NAMALWA (cell line): Measurements from ENCODE around the gene BHLHA9.
"Not testable (repeated sequence)": the region's sequence is repeated elsewhere in the genome, so short reads cannot be mapped to it uniquely, and the experiment has no call there.

Source experiments
- DNase-seq: peaks from one replicate; pipeline ENCODE4 v3.0.0-alpha.2; 2015; ENCODE audit warnings: low spot score

Gene BHLHA9

GRCh38 chr17:1300371-1300905 is 30.2 kb downstream of the BHLHA9 start:
- no peak for DNase-seq

- no peak for DNase-seq
Observed at GRCh38 chr17:1301546-1301945, 31.3 kb downstream of the BHLHA9 start.

- DNase-seq, result no peak
Observed at GRCh38 chr17:1302761-1303160, 32.5 kb downstream of the BHLHA9 start.

- no peak for DNase-seq
Observed at GRCh38 chr17:1304522-1304921, 34.3 kb downstream of the BHLHA9 start.

- no peak for DNase-seq
Observed at GRCh38 chr17:1304962-1305563, 34.8 kb downstream of the BHLHA9 start.

- not testable (repeated sequence) for DNase-seq
Observed at GRCh38 chr17:1307829-1308228, 37.6 kb downstream of the BHLHA9 start.

- DNase-seq, result peak; percentile 17
Observed at GRCh38 chr17:1312261-1312870, 42.1 kb downstream of the BHLHA9 start.

- DNase-seq, result no peak
Observed at GRCh38 chr17:1313270-1314005, 43.2 kb downstream of the BHLHA9 start.

GRCh38 chr17:1315409-1315808 is 45.2 kb downstream of the BHLHA9 start:
- DNase-seq, result no peak

GRCh38 chr17:1315891-1316403 is 45.7 kb downstream of the BHLHA9 start:
- no peak for DNase-seq
